PC-3 (cell line): ENCODE measurements around the gene MORN1. TPM values are rescaled to one million over a fixed set of nuclear protein-coding genes. Genes with fewer than 3 reads are reported as not detected.

ENCODE experiments used
- ATAC-seq: fragments of 200-7000 bp; cut with Tn5 transposase; 2 replicates; pipeline ENCODE4 v1.9.1; 2020; ENCODE audit warnings: mild to moderate bottlenecking, moderate library complexity
- BruUV-seq: library from RNA; stranded (reverse); fragments of 400-500 nt; replicated peaks from 2 replicates; lab custom pipeline; 2021; lab: Mats Ljungman, UMichigan
- CTCF ChIA-PET: fragments of 300-600 bp; sonication (Branson Sonifier 250); formaldehyde crosslinking; loops from one replicate; lab custom pipeline; 2022; ENCODE audit warnings: antibody characterized with exemption; lab: Charles Lee
- POLR2A ChIA-PET: fragments of 300-600 bp; sonication (Branson Sonifier 250); formaldehyde crosslinking; loops from one replicate; lab custom pipeline; 2022; ENCODE audit warnings: antibody characterized with exemption; ENCODE audit not compliant: unreplicated experiment; lab: Charles Lee
- DNase-seq: peaks from one replicate; pipeline ENCODE4 v3.0.0-alpha.2; 2015
- H2AFZ ChIP-seq: fragments of 300-600 bp; sonication (generic); 2 replicates; pipeline ENCODE4 v1.6.0; 2016; ENCODE audit warnings: antibody characterized with exemption, low read length
- H3F3A ChIP-seq: fragments of 300-600 bp; sonication (generic); one replicate; pipeline ENCODE4 v1.6.0; 2017; ENCODE audit warnings: antibody characterized with exemption, low read length, control low read depth, mild to moderate bottlenecking; ENCODE audit not compliant: unreplicated experiment
- H3K27ac ChIP-seq: fragments of 300-600 bp; sonication (generic); 2 replicates; pipeline ENCODE4 v1.5.1; 2016; ENCODE audit warnings: mild to moderate bottlenecking, low read length
- H3K27me3 ChIP-seq: fragments of 300-600 bp; sonication (generic); 2 replicates; pipeline ENCODE4 v1.6.1; 2016; ENCODE audit warnings: low read length, mixed read lengths
- H3K36me3 ChIP-seq: fragments of 300-600 bp; sonication (generic); 2 replicates; pipeline ENCODE4 v1.6.1; 2016; ENCODE audit warnings: low read depth, mixed run types, low read length, mixed read lengths
- H3K4me1 ChIP-seq: fragments of 300-600 bp; sonication (generic); 2 replicates; pipeline ENCODE4 v1.5.1; 2016; ENCODE audit warnings: low read length; ENCODE audit not compliant: insufficient read depth
- H3K4me2 ChIP-seq: fragments of 300-600 bp; sonication (generic); 2 replicates; pipeline ENCODE4 v1.6.0; 2016; ENCODE audit warnings: low read length
- H3K4me3 ChIP-seq: fragments of 300-600 bp; sonication (generic); 2 replicates; pipeline ENCODE4 v1.5.1; 2016; ENCODE audit warnings: mild to moderate bottlenecking, low read length, mixed read lengths
- H3K79me2 ChIP-seq: fragments of 300-600 bp; sonication (generic); 2 replicates; pipeline ENCODE4 v1.6.1; 2017; ENCODE audit warnings: low read length, mixed read lengths
- H3K9ac ChIP-seq: fragments of 300-600 bp; sonication (generic); 2 replicates; pipeline ENCODE4 v1.6.0; 2016; ENCODE audit warnings: mild to moderate bottlenecking, low read length
- H3K9me2 ChIP-seq: fragments of 300-600 bp; sonication (generic); replicated peaks from 2 replicates; pipeline ENCODE4 v1.6.1; 2016; ENCODE audit warnings: mixed run types, low read length, mixed read lengths
- H3K9me3 ChIP-seq: fragments of 300-600 bp; sonication (generic); 2 replicates; pipeline ENCODE4 v1.6.1; 2016; ENCODE audit warnings: low read length, mixed read lengths
- H4K20me1 ChIP-seq: fragments of 300-600 bp; sonication (generic); 2 replicates; pipeline ENCODE4 v1.6.1; 2016; ENCODE audit warnings: low read length, mixed read lengths
- EZH2 ChIP-seq: fragments of 300-600 bp; sonication (generic); IDR thresholded peaks from one replicate; pipeline ENCODE4 v1.6.1; 2017; ENCODE audit warnings: antibody characterized with exemption, mild to moderate bottlenecking, low read length; ENCODE audit not compliant: unreplicated experiment
- EZH2phosphoT487 ChIP-seq: fragments of 300-600 bp; sonication (generic); IDR thresholded peaks from 2 replicates; pipeline ENCODE4 v1.6.1; 2018; ENCODE audit warnings: mild to moderate bottlenecking, antibody characterized with exemption, low read length, borderline replicate concordance
- intact Hi-C: fragments of 100-400 bp; cut with micrococcal nuclease; formaldehyde crosslinking; loops from 2 replicates; pipeline ENCODE4 v1.9.0; 2023
- total RNA-seq: library from RNA; depleted of rRNA; stranded (reverse); fragments of >200 nt; gene quantifications from 2 replicates; pipeline ENCODE4 v1.2.3, GENCODE V29; 2014
- TF ChIP-seq, protein P1 (sequence below): fragments of 300-600 bp; sonication (generic); conservative IDR thresholded peaks from 2 replicates; pipeline ENCODE4 v1.5.1; 2017; ENCODE audit warnings: antibody characterized with exemption, low read depth, mild to moderate bottlenecking, low read length

The MORN1 gene
- total RNA-seq, 1 experiment from 2014 or later, result 11.2 TPM

DNA sequence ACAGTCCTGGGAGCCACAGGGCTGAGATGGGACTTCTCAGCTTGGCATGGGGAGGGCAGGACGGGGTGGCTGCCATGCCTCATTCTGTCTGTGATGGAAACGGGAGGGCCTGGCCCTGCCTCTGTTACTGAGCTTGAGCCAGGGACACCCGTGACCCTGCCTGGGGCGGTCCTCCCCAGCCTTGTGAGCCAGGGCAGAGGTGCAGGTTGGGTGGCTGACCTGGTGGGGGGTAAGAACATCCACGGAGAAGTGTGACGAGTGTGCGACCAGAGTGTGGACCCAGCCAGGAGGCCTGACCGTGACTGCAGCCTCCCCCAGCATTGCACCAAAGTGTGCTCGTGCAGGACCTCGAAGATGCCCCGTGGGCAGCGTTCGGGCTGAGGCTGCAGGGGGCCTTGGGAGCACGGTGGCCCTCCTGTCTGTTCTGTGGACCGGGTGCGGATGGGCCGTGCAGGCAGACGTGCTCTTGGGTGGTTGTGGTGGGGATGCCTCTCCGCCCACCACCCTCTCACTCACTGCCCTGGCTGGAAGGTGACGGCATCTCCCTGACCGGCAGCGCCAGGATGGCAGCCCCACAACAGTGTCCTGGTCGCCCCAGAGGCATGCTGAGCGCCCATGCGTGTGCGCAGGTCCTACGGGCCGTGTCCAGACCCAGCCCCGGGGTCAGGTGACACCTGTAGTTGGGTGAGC is 117.8 kb downstream of the MORN1 start:
- Histone ChIP-seq H3F3A (no peaks in the 10 kb centered on the region), H3K9me3 (no peaks in the 10 kb centered on the region), H3K4me2 (no peak overlapping the region), H3K9ac (no peak overlapping the region), H4K20me1 (peaks cover 91% of the 10 kb centered on the region), H3K4me3 (no peak overlapping the region), H3K27me3 (no peaks in the 10 kb centered on the region), H3K27ac (no peak overlapping the region), H3K36me3 (peaks cover 6% of the 10 kb centered on the region; the same call in 1 of the 2 replicates), H2AFZ (no peak overlapping the region), H3K4me1 (no peaks in the 10 kb centered on the region), H3K9me2 (no peaks in the 10 kb centered on the region), H3K79me2 (peaks cover 99% of the 10 kb centered on the region)
- no TSS peak for BruUV-seq
- ATAC-seq (no peak), DNase-seq (no peak)
- POLR2A ChIA-PET, result no interaction called here
- CTCF ChIA-PET, result no interaction called here
- TF ChIP-seq EZH2phosphoT487 (no peak), EZH2 (no peak)
- TF ChIP-seq, protein P1, sequence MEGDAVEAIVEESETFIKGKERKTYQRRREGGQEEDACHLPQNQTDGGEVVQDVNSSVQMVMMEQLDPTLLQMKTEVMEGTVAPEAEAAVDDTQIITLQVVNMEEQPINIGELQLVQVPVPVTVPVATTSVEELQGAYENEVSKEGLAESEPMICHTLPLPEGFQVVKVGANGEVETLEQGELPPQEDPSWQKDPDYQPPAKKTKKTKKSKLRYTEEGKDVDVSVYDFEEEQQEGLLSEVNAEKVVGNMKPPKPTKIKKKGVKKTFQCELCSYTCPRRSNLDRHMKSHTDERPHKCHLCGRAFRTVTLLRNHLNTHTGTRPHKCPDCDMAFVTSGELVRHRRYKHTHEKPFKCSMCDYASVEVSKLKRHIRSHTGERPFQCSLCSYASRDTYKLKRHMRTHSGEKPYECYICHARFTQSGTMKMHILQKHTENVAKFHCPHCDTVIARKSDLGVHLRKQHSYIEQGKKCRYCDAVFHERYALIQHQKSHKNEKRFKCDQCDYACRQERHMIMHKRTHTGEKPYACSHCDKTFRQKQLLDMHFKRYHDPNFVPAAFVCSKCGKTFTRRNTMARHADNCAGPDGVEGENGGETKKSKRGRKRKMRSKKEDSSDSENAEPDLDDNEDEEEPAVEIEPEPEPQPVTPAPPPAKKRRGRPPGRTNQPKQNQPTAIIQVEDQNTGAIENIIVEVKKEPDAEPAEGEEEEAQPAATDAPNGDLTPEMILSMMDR, result no peak
- intact Hi-C loops, result no loop called here

- ATAC-seq (no peak), DNase-seq (no peak)
- no TSS peak for BruUV-seq
- Histone ChIP-seq H3K9me3 (no peaks in the 10 kb centered on the region), H3K27ac (no peak overlapping the region), H4K20me1 (peaks cover 91% of the 10 kb centered on the region), H3K27me3 (no peaks in the 10 kb centered on the region), H2AFZ (no peak overlapping the region), H3K4me1 (no peaks in the 10 kb centered on the region), H3K9me2 (no peaks in the 10 kb centered on the region), H3K79me2 (peaks cover 99% of the 10 kb centered on the region), H3K4me2 (no peak overlapping the region), H3K9ac (no peak overlapping the region), H3F3A (no peaks in the 10 kb centered on the region), H3K4me3 (no peak overlapping the region), H3K36me3 (peaks cover 5% of the 10 kb centered on the region; the same call in 1 of the 2 replicates)
- intact Hi-C loops, result no loop called here
- POLR2A ChIA-PET, result interaction anchor here (0.7 kb wide), 1 partner anchor 117 kb away, joined by 5 read pairs; no protein-coding TSS in a partner anchor
- TF ChIP-seq EZH2, result no peak
- TF ChIP-seq EZH2phosphoT487, result no peak
- TF ChIP-seq, protein P1, result no peak
- CTCF ChIA-PET, result no interaction called here
Observed at GRCh38 chr1:2272686-2273400, 118.5 kb downstream of the MORN1 start.
